ENCODE results near the gene SNRNP27. TPM values are rescaled to one million over a fixed set of nuclear protein-coding genes. Genes with fewer than 3 reads are reported as not detected.

SNRNP27 gene
- total RNA-seq, 4 donors from 2014 or later: 47.1 to 128 (median 92.7) TPM

DNA sequence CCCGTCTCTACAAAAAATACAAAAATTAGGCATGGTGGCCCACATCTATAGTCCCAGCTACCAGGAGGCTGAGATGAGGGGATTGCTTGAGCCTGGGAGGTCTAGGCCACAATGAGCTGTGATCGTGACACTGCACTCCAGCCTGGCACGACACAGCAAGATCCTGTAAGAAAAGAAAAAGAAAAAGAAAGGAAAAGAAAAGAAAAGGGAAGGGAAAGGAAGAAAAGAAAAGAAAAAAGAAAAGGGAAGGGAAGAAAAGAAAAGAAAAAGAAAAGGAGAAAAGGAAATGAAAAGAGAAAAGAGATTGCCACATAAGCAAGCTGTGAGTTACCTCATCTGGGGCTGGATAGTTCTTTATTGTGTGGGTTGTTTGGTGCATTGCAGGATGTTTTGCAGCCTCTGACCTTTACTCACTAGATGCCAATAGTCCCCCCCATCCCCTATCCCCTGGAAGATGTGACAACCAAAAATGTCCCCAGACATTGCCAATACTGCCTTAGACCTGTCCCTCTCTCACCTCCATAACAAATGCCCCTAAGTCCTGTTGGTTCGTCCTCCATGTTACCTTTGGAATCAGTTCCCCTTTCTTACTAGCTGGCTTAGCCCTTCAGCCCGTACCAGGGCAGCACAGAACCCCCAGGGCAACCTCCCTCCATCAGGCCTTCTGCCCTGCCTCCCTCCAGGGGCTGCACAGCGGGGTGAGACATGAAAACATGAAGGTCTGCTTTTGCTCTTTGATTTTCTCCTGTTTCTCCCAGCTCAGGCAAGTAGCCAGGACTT, 58.8 kb downstream of the SNRNP27 start:
- 77 to 80% methylated on average over 6 of the region's 6 CpGs for WGBS, 2 donors
- no peaks in the 10 kb centered on the region for H3K27me3 ChIP-seq
- H3K9me3 ChIP-seq: no peaks in the 10 kb centered on the region
- no peak overlapping the region for H3K27ac ChIP-seq
- H3K4me3 ChIP-seq: no peak overlapping the region
- no peak for DNase-seq (ENCODE audit: low spot score in 2 of 2)
- H3K4me1 ChIP-seq: peaks cover 0 to 8% (median 0%) of the 10 kb centered on the region in 4 donors
- TF ChIP-seq, protein P1, sequence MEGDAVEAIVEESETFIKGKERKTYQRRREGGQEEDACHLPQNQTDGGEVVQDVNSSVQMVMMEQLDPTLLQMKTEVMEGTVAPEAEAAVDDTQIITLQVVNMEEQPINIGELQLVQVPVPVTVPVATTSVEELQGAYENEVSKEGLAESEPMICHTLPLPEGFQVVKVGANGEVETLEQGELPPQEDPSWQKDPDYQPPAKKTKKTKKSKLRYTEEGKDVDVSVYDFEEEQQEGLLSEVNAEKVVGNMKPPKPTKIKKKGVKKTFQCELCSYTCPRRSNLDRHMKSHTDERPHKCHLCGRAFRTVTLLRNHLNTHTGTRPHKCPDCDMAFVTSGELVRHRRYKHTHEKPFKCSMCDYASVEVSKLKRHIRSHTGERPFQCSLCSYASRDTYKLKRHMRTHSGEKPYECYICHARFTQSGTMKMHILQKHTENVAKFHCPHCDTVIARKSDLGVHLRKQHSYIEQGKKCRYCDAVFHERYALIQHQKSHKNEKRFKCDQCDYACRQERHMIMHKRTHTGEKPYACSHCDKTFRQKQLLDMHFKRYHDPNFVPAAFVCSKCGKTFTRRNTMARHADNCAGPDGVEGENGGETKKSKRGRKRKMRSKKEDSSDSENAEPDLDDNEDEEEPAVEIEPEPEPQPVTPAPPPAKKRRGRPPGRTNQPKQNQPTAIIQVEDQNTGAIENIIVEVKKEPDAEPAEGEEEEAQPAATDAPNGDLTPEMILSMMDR (IDR thresholded peaks at IDR 0.05): no peak
- TF ChIP-seq POLR2A (IDR thresholded peaks at IDR 0.05) (no peak), EP300 (IDR thresholded peaks at IDR 0.05) (no peak)
- no peaks in the 10 kb centered on the region for H3K36me3 ChIP-seq

DNA sequence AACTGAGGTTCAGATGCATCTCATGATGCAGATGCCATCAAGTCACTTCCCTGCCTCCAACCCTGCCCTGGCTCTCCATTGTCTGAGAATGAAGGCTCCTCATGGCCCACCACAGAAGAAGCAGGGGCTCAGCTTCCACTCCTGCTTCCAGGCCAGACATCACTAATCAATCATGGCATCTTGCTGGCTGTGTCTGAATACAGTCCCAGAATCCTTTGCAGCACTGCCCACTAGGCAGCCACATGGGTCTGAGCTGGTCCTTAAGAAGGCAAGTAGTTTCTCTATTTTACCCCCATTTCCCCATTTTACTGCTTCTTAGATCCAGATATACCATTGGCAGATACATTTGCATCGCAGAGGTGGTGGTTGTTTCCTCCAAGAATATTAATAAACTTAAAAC, 60.3 kb downstream of the SNRNP27 start:
- no peak overlapping the region for H3K27ac ChIP-seq
- no peaks in the 10 kb centered on the region for H3K27me3 ChIP-seq
- H3K4me1 ChIP-seq: no peaks in the 10 kb centered on the region
- H3K4me3 ChIP-seq: no peak overlapping the region
- H3K9me3 ChIP-seq: no peaks in the 10 kb centered on the region
- no peak for DNase-seq (ENCODE audit: low spot score in 2 of 2)
- no peaks in the 10 kb centered on the region for H3K36me3 ChIP-seq
- no peak for TF ChIP-seq POLR2A (IDR thresholded peaks at IDR 0.05)
- TF ChIP-seq, protein P1 (IDR thresholded peaks at IDR 0.05): no peak
- TF ChIP-seq EP300 (IDR thresholded peaks at IDR 0.05): no peak
- 94 to 95% methylated on average over 1 of the region's 1 CpG for WGBS, 2 donors

Small RNAs within 50 kb of the gene (small RNA-seq; reads per million reads assigned to genes)
- gene RPL23AP92: not detected

Other genes with a start within 250 kb of the SNRNP27 start
- 10 to 100 TPM; 61.8 to 79.4 (median 73.9) TPM for gene ANXA4, start 151.8 kb upstream of the SNRNP27 start, total RNA-seq
- 10 to 100 TPM; 11.2 to 20.1 (median 15.5) TPM for gene GMCL1, start 64.3 kb upstream of the SNRNP27 start, total RNA-seq
- gene MXD1, start 21.2 kb downstream of the SNRNP27 start, total RNA-seq: 10 to 100 TPM in 1 of 4 donors, 1 to 10 TPM in 3; 5.7 to 10.4 (median 7.6) TPM
- 10 to 100 TPM in 1 of 4 donors, 1 to 10 TPM in 3; 2.5 to 11.2 (median 5.1) TPM for gene ASPRV1, start 67.7 kb downstream of the SNRNP27 start, total RNA-seq
- gene PCBP1, start 193.5 kb downstream of the SNRNP27 start, total RNA-seq: 100 to 1,000 TPM; 157 to 203 (median 188) TPM

Data from tibial nerve (tissue), 4 donors.